Central memory CD8-positive, alpha-beta T cell (primary cell): ENCODE results near the gene REV1.

Experiments used
- ATAC-seq: fragments of 150-1000 bp; cut with Tn5 transposase; replicated peaks from 2 replicates; pipeline ENCODE4 v1.10.0; 2022; ENCODE audit warnings: mild to moderate bottlenecking, moderate FRiP score, moderate number of reproducible peaks; ENCODE audit not compliant: poor library complexity, severe bottlenecking; ENCODE audit errors: extremely low read depth
- DNase-seq, 2 donors: peaks; one replicate each; pipeline ENCODE4 v3.0.0; 2021; ENCODE audit warnings: low spot score in 2 of 2
- H3K27ac Mint-ChIP-seq: one replicate; pipeline ENCODE4 v1.8.0; 2022; ENCODE audit warnings: low read depth, mild to moderate bottlenecking, moderate library complexity, mixed read lengths
- H3K27me3 Mint-ChIP-seq: one replicate; pipeline ENCODE4 v1.8.0; 2022; ENCODE audit warnings: mixed read lengths
- H3K36me3 Mint-ChIP-seq: one replicate; pipeline ENCODE4 v1.8.0; 2022; ENCODE audit warnings: mild to moderate bottlenecking, moderate library complexity, mixed read lengths; ENCODE audit not compliant: insufficient read depth
- H3K4me1 Mint-ChIP-seq: one replicate; pipeline ENCODE4 v1.8.0; 2022; ENCODE audit warnings: mixed read lengths
- H3K4me3 Mint-ChIP-seq: one replicate; pipeline ENCODE4 v1.8.0; 2022; ENCODE audit warnings: mild to moderate bottlenecking, moderate library complexity, mixed read lengths
- H3K9me3 Mint-ChIP-seq: one replicate; pipeline ENCODE4 v1.8.0; 2022; ENCODE audit warnings: mixed read lengths

REV1 gene

GRCh38 chr2:99404797-99405669, 84.8 kb downstream of the REV1 start:
- Mint-ChIP-seq H3K9me3 (no peaks in the 10 kb centered on the region), H3K4me1 (no peaks in the 10 kb centered on the region), H3K27me3 (no peaks in the 10 kb centered on the region), H3K36me3 (peaks cover 30% of the 10 kb centered on the region), H3K27ac (peak overlapping the region; percentile 22), H3K4me3 (no peak overlapping the region)
- no peak for DNase-seq
- no peak for ATAC-seq

- Mint-ChIP-seq H3K36me3 (peaks cover 33% of the 10 kb centered on the region), H3K4me3 (no peak overlapping the region), H3K9me3 (no peaks in the 10 kb centered on the region), H3K27me3 (no peaks in the 10 kb centered on the region), H3K4me1 (no peaks in the 10 kb centered on the region), H3K27ac (peak overlapping the region; percentile 22)
- DNase-seq: no peak
- ATAC-seq: no peak
Observed at GRCh38 chr2:99404039-99404796, 85.6 kb downstream of the REV1 start.

- Mint-ChIP-seq H3K9me3 (no peaks in the 10 kb centered on the region), H3K4me3 (no peak overlapping the region), H3K27me3 (no peaks in the 10 kb centered on the region), H3K36me3 (peaks cover 39% of the 10 kb centered on the region), H3K4me1 (no peaks in the 10 kb centered on the region), H3K27ac (peak overlapping the region; percentile 7)
- no peak for ATAC-seq
- DNase-seq: no peak
Observed at GRCh38 chr2:99403524-99403923, 86.3 kb downstream of the REV1 start.

- H3K4me3 Mint-ChIP-seq: no peak overlapping the region
- no peaks in the 10 kb centered on the region for H3K9me3 Mint-ChIP-seq
- no peak for ATAC-seq
- no peak for DNase-seq
- no peaks in the 10 kb centered on the region for H3K4me1 Mint-ChIP-seq
- H3K36me3 Mint-ChIP-seq: peaks cover 42% of the 10 kb centered on the region
- peak overlapping the region; percentile 7 for H3K27ac Mint-ChIP-seq
- H3K27me3 Mint-ChIP-seq: no peaks in the 10 kb centered on the region
Observed at GRCh38 chr2:99403084-99403483, 86.7 kb downstream of the REV1 start.

- H3K4me3 Mint-ChIP-seq: no peak overlapping the region
- H3K27ac Mint-ChIP-seq: peak overlapping the region; percentile 7
- H3K9me3 Mint-ChIP-seq: no peaks in the 10 kb centered on the region
- no peaks in the 10 kb centered on the region for H3K27me3 Mint-ChIP-seq
- ATAC-seq: no peak
- no peak for DNase-seq
- peaks cover 41% of the 10 kb centered on the region for H3K36me3 Mint-ChIP-seq
- H3K4me1 Mint-ChIP-seq: no peaks in the 10 kb centered on the region
Observed at GRCh38 chr2:99401841-99402240, 88.0 kb downstream of the REV1 start.

GRCh38 chr2:99399795-99400194, 90.0 kb downstream of the REV1 start:
- Mint-ChIP-seq H3K36me3 (peaks cover 39% of the 10 kb centered on the region), H3K27me3 (no peaks in the 10 kb centered on the region), H3K4me1 (no peaks in the 10 kb centered on the region), H3K9me3 (no peaks in the 10 kb centered on the region), H3K4me3 (no peak overlapping the region), H3K27ac (no peak overlapping the region)
- DNase-seq (no peak), ATAC-seq (no peak)

- DNase-seq (no peak), ATAC-seq (no peak)
- no peak overlapping the region for H3K27ac Mint-ChIP-seq
- H3K4me1 Mint-ChIP-seq: no peaks in the 10 kb centered on the region
- no peaks in the 10 kb centered on the region for H3K9me3 Mint-ChIP-seq
- H3K4me3 Mint-ChIP-seq: no peak overlapping the region
- H3K36me3 Mint-ChIP-seq: peaks cover 39% of the 10 kb centered on the region
- H3K27me3 Mint-ChIP-seq: no peaks in the 10 kb centered on the region
Observed at GRCh38 chr2:99399063-99399462, 90.8 kb downstream of the REV1 start.

GRCh38 chr2:99398303-99398702, 91.5 kb downstream of the REV1 start:
- no peaks in the 10 kb centered on the region for H3K27me3 Mint-ChIP-seq
- DNase-seq (no peak), ATAC-seq (no peak)
- peaks cover 44% of the 10 kb centered on the region for H3K36me3 Mint-ChIP-seq
- no peaks in the 10 kb centered on the region for H3K4me1 Mint-ChIP-seq
- no peak overlapping the region for H3K4me3 Mint-ChIP-seq
- H3K27ac Mint-ChIP-seq: no peak overlapping the region
- no peaks in the 10 kb centered on the region for H3K9me3 Mint-ChIP-seq

GRCh38 chr2:99397266-99397920, 92.4 kb downstream of the REV1 start:
- no peak for DNase-seq
- Mint-ChIP-seq H3K27ac (peak overlapping the region; percentile 68), H3K27me3 (no peaks in the 10 kb centered on the region), H3K36me3 (peaks cover 44% of the 10 kb centered on the region), H3K4me1 (no peaks in the 10 kb centered on the region), H3K9me3 (no peaks in the 10 kb centered on the region), H3K4me3 (no peak overlapping the region)
- no peak for ATAC-seq

GRCh38 chr2:99395589-99396130, 94.2 kb downstream of the REV1 start:
- Mint-ChIP-seq H3K27ac (peak overlapping the region; percentile 11), H3K4me3 (no peak overlapping the region), H3K36me3 (peaks cover 48% of the 10 kb centered on the region), H3K27me3 (no peaks in the 10 kb centered on the region), H3K4me1 (no peaks in the 10 kb centered on the region), H3K9me3 (no peaks in the 10 kb centered on the region)
- no peak for DNase-seq
- no peak for ATAC-seq

- no peak overlapping the region for H3K4me3 Mint-ChIP-seq
- H3K36me3 Mint-ChIP-seq: peaks cover 38% of the 10 kb centered on the region
- no peak for DNase-seq
- peaks cover 6% of the 10 kb centered on the region for H3K4me1 Mint-ChIP-seq
- H3K27me3 Mint-ChIP-seq: no peaks in the 10 kb centered on the region
- no peak for ATAC-seq
- H3K27ac Mint-ChIP-seq: no peak overlapping the region
- no peaks in the 10 kb centered on the region for H3K9me3 Mint-ChIP-seq
Observed at GRCh38 chr2:99389946-99390345, 99.9 kb downstream of the REV1 start.

GRCh38 chr2:99389371-99389770, 100.4 kb downstream of the REV1 start:
- no peak overlapping the region for H3K27ac Mint-ChIP-seq
- DNase-seq (no peak), ATAC-seq (no peak)
- peaks cover 38% of the 10 kb centered on the region for H3K36me3 Mint-ChIP-seq
- no peak overlapping the region for H3K4me3 Mint-ChIP-seq
- no peaks in the 10 kb centered on the region for H3K9me3 Mint-ChIP-seq
- no peaks in the 10 kb centered on the region for H3K27me3 Mint-ChIP-seq
- H3K4me1 Mint-ChIP-seq: peaks cover 6% of the 10 kb centered on the region
